Natural killer cell (primary cell): ENCODE data around the gene CATSPER3. TPM values are rescaled to one million over a fixed set of nuclear protein-coding genes. Genes with fewer than 3 reads are reported as not detected.

Experiments
- ATAC-seq, 3 donors: fragments of 150-1000 bp in 2 of 3; fragments of 200-7000 bp in 1 of 3; cut with Tn5 transposase; 1 replicate in 1 of 3; 2 replicates in 2 of 3; pipeline ENCODE4 v1.10.0; 2021; ENCODE audit warnings: mild to moderate bottlenecking in 2 of 3, moderate library complexity in 2 of 3
- DNase-seq, 2 donors: peaks; one replicate each; pipeline versions ENCODE4 v3.0.0 to v3.0.0-alpha.2; 2013 to 2021; ENCODE audit warnings: mixed read lengths in 1 of 2
- H3K27ac ChIP-seq: one replicate; pipeline ENCODE4 v1.5.1; 2013; ENCODE audit warnings: mild to moderate bottlenecking, low read length
- H3K27me3 ChIP-seq: one replicate; pipeline ENCODE4 v1.6.1; 2013; ENCODE audit warnings: low read length; ENCODE audit not compliant: control insufficient read depth, insufficient read depth
- H3K36me3 ChIP-seq: one replicate; pipeline ENCODE4 v1.6.1; 2013; ENCODE audit warnings: low read length; ENCODE audit not compliant: control insufficient read depth, insufficient read depth
- H3K4me1 ChIP-seq: one replicate; pipeline ENCODE4 v1.6.1; 2013; ENCODE audit warnings: low read length; ENCODE audit not compliant: control insufficient read depth, insufficient read depth
- H3K4me3 ChIP-seq: one replicate; pipeline ENCODE4 v1.5.1; 2013; ENCODE audit warnings: low read length
- H3K9me3 ChIP-seq: one replicate; pipeline ENCODE4 v1.6.1; 2013; ENCODE audit warnings: low read length; ENCODE audit not compliant: control insufficient read depth, insufficient read depth
- H3K27ac Mint-ChIP-seq, 2 donors: one replicate each; pipeline ENCODE4 v1.8.0; 2022; ENCODE audit warnings: mild to moderate bottlenecking in 2 of 2, mixed read lengths in 2 of 2, moderate library complexity in 1 of 2
- H3K27me3 Mint-ChIP-seq, 2 donors: one replicate each; pipeline ENCODE4 v1.8.0; 2022; ENCODE audit warnings: low read depth in 2 of 2, mixed read lengths in 2 of 2
- H3K36me3 Mint-ChIP-seq: one replicate; pipeline ENCODE4 v1.8.0; 2022; ENCODE audit warnings: mixed read lengths
- H3K4me1 Mint-ChIP-seq, 2 donors: one replicate each; pipeline ENCODE4 v1.8.0; 2022; ENCODE audit warnings: mixed read lengths in 2 of 2
- H3K4me3 Mint-ChIP-seq: one replicate; pipeline ENCODE4 v1.8.0; 2022; ENCODE audit warnings: mild to moderate bottlenecking, moderate library complexity, mixed read lengths
- H3K9me3 Mint-ChIP-seq, 2 donors: one replicate each; pipeline ENCODE4 v1.8.0; 2022; ENCODE audit warnings: mixed read lengths in 2 of 2
- WGBS: methylation state at CpG from one replicate; pipeline ENCODE4 v1.1.7; 2013; ENCODE audit warnings: missing lambda C conversion rate; ENCODE audit not compliant: insufficient coverage; 5-methylcytosine and 5-hydroxymethylcytosine counted together
- intact Hi-C: fragments of 100-400 bp; cut with micrococcal nuclease; formaldehyde crosslinking; loops from one replicate; pipeline ENCODE4 v1.14.2; 2022
- total RNA-seq, 4 donors: library from RNA; stranded (reverse); fragments of 120-200 nt in 1 of 4; gene quantifications; one replicate each; pipeline versions ENCODE4 v1.2.3 to v1.2.4, GENCODE V29; 2013 to 2022
- TF ChIP-seq, protein P1 (sequence below): fragments of 200-600 bp; IDR thresholded peaks from one replicate; pipeline ENCODE4 v1.8.0; 2022; ENCODE audit warnings: antibody characterized with exemption

The CATSPER3 gene
- total RNA-seq, 3 donors from 2014 or later (not counting 1 experiment from before 2014, with no cell fraction given): 0.31 to 0.79 (median 0.55) TPM

DNA sequence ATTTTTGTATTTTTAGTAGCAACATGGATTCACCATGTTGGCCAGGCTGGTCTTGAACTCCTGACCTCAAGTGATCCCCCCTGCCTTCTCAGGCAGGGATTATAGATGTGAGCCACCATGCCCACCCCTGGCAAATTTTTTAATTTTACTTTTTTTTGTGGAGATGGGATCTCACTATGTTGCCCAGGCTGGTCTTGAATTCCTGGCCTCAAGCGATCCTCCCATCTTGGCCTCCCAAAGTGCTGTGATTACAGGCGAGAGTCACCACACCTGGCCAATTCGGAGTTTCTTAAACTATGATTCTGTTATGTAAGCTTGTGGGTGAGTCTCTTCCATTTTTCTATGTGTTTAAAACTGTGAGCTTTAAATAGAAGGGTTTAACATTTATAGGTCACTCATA, 35.2 kb upstream of the CATSPER3 start:
- TF ChIP-seq, protein P1, sequence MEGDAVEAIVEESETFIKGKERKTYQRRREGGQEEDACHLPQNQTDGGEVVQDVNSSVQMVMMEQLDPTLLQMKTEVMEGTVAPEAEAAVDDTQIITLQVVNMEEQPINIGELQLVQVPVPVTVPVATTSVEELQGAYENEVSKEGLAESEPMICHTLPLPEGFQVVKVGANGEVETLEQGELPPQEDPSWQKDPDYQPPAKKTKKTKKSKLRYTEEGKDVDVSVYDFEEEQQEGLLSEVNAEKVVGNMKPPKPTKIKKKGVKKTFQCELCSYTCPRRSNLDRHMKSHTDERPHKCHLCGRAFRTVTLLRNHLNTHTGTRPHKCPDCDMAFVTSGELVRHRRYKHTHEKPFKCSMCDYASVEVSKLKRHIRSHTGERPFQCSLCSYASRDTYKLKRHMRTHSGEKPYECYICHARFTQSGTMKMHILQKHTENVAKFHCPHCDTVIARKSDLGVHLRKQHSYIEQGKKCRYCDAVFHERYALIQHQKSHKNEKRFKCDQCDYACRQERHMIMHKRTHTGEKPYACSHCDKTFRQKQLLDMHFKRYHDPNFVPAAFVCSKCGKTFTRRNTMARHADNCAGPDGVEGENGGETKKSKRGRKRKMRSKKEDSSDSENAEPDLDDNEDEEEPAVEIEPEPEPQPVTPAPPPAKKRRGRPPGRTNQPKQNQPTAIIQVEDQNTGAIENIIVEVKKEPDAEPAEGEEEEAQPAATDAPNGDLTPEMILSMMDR: no peak
- Histone ChIP-seq H3K4me3 (no peak overlapping the region), H3K27ac (no peak overlapping the region), H3K4me1 (no peaks in the 10 kb centered on the region), H3K27me3 (no peaks in the 10 kb centered on the region), H3K36me3 (peaks cover 10% of the 10 kb centered on the region), H3K9me3 (no peaks in the 10 kb centered on the region)
- intact Hi-C loops: no loop called here
- H3K36me3 Mint-ChIP-seq: no peaks in the 10 kb centered on the region
- H3K4me3 Mint-ChIP-seq: no peak overlapping the region
- H3K9me3 Mint-ChIP-seq: no peaks in the 10 kb centered on the region
- no peaks in the 10 kb centered on the region for H3K27me3 Mint-ChIP-seq
- no peaks in the 10 kb centered on the region for H3K4me1 Mint-ChIP-seq
- ATAC-seq (no peak), DNase-seq (no peak)
- 100% methylated on average over 3 of the region's 3 CpGs for WGBS
- no peak overlapping the region for H3K27ac Mint-ChIP-seq

DNA sequence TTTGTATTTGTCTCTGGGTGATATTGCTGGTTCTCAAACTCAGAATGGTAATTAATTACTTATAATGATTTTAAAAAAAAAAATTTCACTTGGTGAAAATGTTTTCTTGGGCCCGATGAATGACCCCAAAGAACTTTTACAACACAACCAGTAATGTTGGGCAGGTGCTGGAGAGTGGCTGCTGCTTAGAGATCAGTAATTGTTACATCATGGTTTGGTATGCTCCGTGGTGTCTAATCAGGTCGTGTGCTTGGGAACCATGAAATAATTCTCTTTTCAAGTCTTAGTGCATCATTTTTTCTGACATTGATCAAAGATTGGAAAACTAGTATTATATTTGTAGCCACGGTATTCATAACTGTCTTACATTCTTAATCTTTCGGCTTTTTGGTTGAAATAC, 33.5 kb upstream of the CATSPER3 start:
- TF ChIP-seq, protein P1: no peak
- no peaks in the 10 kb centered on the region for H3K4me1 Mint-ChIP-seq
- no peaks in the 10 kb centered on the region for H3K27me3 ChIP-seq
- no peak overlapping the region for H3K27ac Mint-ChIP-seq
- H3K4me3 ChIP-seq: no peak overlapping the region
- no peak for DNase-seq
- H3K27me3 Mint-ChIP-seq: no peaks in the 10 kb centered on the region
- no peak overlapping the region for H3K4me3 Mint-ChIP-seq
- no peaks in the 10 kb centered on the region for H3K4me1 ChIP-seq
- no peak overlapping the region for H3K27ac ChIP-seq
- intact Hi-C loops: no loop called here
- peaks cover 12% of the 10 kb centered on the region for H3K36me3 ChIP-seq
- H3K9me3 ChIP-seq: no peaks in the 10 kb centered on the region
- 97% methylated on average over 3 of the region's 5 CpGs for WGBS
- no peak for ATAC-seq
- H3K36me3 Mint-ChIP-seq: no peaks in the 10 kb centered on the region
- H3K9me3 Mint-ChIP-seq: no peaks in the 10 kb centered on the region

DNA sequence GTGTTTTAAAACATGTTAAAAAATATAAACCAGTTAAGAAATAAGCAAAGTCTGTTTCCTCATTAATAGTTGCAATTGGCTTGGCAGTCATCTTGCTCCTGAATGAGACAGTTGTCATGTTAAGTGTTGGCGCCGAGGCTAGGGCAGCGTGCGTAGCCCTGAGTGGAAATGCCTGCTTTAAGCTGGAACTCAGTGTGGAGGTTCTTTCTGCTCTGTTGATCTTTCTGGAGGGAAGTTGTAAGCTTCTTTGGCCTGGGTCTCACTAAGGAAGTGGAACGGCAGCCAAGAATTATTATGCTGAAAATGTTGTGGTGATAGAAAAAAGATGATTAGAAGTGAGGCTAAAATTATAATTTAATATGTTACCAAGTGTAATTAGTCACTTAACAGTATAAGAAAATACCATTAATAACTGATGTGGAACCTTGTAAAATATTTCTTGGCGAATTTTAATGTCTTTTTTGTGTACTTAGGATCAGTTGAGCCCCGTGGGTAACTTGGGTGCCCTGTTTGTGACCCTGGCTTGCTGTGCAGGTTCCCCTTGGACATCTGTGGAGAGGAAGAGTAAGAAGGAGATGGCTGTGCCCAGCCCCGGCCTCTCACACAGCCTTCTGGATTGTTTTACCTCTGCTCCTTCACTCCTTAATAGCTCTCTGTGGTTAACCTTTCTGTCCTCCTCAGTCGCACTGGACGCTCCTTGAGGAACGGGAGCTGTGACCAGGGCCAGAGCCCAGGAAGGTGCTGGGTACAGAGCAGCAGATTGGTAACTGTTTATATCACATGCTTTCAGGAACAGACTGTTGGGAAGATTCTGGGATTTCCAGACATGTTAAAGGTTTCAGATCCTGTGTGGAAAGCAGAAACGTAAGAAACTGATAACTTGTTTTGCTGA, 31.8 kb upstream of the CATSPER3 start:
- 95% methylated on average over 12 of the region's 12 CpGs for WGBS
- Mint-ChIP-seq H3K27ac (no peak overlapping the region), H3K27me3 (no peaks in the 10 kb centered on the region), H3K36me3 (no peaks in the 10 kb centered on the region), H3K9me3 (no peaks in the 10 kb centered on the region), H3K4me1 (no peaks in the 10 kb centered on the region), H3K4me3 (no peak overlapping the region)
- intact Hi-C loops: no loop called here
- Histone ChIP-seq H3K27me3 (no peaks in the 10 kb centered on the region), H3K27ac (no peak overlapping the region), H3K4me1 (no peaks in the 10 kb centered on the region), H3K36me3 (peaks cover 10% of the 10 kb centered on the region), H3K4me3 (no peak overlapping the region), H3K9me3 (no peaks in the 10 kb centered on the region)
- TF ChIP-seq, protein P1: no peak
- DNase-seq (no peak), ATAC-seq (no peak)
